Cortex of kidney (tissue), 1 donor: ENCODE results near the gene LNX1.

Source experiments
- DNase-seq: peaks from one replicate; lab custom pipeline; 2025; lab: John Stamatoyannopoulos, UW

The LNX1 gene

DNA sequence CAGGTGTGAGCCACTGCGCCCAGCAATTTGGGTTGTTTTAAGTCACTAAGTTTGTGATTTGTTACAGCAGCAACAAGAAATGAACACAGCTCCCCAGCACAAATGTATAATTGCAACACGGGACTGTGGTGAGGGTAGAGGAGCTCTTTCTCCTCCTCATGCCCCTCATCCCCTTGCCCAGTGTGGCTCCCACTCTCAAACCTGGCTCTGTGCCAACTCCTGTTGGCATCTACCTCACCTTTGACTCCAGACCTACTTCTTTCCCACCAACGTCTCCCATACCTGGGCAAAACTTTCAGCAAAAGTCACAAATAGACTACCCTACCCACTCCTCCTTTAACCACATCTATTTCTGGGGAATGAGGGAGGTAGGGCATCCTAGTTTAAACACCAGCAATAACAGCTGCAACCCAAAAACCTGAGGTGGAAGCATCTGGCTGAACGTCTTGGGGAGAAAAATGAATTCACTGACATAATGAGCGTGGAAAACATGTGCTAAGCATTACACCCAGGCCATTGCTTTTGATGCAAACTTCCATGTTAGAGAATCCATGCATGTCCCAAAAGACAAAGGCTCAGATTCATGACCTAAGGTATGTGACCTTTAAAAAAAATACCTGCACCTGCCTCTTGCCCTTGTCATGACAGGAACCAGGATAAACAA, 19.2 kb downstream of the LNX1 start:
- DNase-seq: no peak

DNA sequence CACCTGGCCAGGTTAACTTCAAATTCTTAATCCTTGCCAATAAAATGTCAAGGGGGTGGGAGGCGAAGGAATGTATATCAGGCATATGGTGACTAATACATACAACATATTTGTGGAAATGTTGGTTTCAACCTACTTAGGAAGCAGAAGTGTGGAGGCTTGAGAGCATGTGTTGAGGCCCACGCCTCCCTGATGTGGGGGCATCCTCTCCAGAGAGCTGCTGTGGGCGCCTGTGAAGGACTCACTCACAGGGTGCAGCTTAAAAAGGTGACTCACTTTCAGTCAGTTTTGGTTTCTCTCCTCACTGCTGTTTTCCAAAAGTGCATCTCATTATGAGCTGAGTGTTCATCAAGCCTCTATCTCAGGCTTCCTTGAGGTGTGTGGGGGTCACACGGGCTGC, 27.5 kb downstream of the LNX1 start:
- no peak for DNase-seq

DNA sequence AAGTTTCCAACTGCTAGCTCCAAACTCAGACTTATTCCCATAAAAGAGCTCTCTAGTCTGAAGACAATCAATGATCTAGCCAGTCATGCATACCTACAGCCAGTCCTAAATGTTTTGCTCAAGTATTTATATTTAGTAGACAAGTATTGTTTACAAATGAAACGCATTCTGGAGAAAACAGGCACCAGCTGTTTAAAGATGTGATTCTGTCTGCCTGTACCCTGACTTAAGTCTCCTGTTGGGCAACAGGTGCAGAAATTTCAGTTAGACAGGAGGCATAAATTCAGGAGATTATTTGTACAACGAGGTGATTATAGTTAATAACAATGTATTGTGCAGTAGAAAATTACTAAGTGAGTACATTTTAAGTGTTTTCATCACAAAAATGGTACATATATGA, 28.9 kb downstream of the LNX1 start:
- no peak for DNase-seq

DNA sequence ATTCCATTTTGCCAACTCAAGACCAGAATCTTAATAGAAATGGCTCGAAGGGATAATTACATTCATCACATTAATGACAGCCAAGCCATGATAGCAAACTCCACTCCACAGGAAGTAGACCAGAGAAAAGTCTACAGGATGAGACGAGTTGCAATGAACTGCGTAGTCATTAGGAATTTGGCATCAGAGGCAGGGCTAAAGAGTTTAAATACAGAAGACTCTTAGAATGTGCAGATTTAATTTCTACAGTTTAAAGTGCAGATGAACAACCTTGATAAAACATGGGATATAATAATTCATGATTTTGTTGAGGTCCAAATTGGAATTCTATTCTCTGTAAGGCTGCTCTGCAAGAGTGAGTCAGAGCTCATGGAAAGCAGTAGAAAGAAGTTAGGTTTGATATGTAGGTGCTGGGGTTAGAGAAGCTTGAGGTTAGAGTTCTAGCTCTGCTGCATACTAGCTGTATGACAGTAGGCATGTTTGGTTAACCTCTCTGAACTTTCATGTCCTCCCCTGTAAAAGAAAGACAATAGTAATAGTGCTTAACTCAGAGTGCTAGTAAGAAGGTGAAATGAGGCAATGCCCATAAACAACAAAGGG, 32.2 kb downstream of the LNX1 start:
- no peak for DNase-seq

DNA sequence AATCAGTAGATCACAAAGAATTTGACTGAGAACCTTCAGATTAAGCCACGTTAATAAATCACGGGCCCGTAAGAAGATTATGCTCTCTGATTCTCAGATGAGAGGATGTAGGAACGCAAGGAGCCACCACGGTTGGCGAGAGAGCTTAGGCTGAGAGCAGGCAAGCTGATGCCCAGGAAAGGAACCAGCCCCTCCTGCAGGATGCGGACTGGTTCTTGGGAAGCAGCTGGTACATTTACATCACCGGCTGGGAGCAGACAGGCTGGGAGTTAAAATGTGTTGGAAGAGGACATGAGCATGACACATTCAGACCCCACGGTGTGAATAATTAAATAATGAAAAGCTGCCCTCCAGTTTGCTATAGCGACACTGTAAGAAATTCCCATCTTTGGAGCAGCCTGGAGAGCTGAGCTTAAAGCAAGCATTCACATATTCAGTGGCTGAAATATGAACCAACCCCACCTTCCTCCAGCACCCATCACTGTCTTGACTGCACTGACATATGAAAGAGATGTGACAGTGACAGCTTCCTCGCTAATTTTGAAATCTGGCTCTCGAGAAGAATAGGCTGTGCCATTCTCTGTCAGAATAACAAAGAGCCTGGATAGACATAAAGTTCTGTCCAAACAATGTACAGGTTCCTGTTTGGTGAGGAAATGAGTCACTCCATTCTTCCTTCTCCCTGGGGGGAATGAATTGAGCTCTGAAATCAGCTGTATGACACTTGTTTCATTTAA, 33.1 kb downstream of the LNX1 start:
- no peak for DNase-seq

DNA sequence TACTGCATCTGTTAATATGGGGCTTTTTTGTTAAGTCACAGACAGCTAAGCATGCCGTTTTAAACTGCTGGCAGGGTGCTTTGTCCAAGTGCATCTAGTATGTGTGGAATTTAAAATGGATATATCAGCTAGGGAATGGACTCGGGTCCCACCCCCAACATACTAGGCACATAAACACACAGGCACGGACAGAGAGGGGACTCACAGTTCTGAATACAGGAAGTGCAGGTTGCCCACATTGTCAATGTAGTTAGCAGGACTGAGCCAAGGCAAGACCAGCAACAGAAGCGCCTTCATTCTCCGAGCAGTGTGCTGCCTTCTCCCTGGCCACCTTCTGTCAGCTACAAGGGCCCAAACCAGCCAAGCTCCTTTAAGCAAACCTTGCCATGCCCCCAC, 33.6 kb downstream of the LNX1 start:
- no peak for DNase-seq

DNA sequence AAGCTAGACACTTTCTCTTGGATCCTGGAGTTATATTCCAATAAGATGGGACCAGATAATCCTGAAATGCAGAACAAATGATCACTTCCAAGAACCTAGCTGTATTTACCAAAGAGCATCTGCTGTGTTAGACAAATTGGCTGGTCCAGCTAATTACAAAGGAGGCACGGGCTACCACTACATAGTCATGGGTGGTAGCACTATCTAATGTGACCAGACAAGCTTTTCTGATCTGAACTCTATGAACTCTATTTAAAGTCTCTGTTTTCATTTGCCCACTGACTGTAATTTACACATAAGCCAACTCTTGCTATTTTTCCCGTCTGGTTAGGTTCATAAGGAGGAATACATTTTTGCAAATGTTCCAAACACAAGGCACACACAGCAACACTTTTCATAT, 34.6 kb downstream of the LNX1 start:
- DNase-seq: no peak

DNA sequence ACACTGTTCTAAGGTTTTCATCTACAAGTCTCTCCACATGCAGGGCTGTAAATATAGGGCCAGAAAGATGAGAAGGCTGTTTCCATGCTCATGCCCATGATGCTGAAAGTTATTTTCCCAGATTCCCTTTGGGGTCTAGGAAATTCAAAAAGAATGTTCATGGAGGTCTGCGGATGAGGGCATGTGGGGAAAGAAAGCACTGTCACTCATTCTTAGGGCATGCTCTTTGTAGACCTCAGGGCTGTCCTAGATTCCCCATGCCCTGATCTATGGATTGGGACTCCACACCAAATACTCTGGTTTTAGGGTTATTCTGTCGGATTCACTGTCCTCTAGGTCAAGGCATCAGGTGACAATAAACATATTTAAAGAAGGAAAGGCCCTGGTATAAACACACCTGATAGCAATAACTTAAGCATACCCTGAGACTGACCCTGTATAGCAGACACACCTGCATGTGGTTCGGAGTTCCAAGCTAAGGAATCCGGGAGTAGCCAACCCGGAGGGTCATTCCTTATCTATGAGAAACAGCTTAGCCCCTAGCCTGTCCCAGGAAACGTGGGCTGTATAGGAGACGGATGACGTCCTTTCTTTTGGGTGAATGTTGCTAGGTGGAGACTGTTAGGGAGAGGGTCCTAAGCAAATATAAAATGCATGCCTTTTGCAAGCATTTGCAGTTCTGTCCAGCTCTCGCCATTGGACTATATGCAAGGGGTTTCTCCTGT, 37.6 kb downstream of the LNX1 start:
- no peak for DNase-seq

DNA sequence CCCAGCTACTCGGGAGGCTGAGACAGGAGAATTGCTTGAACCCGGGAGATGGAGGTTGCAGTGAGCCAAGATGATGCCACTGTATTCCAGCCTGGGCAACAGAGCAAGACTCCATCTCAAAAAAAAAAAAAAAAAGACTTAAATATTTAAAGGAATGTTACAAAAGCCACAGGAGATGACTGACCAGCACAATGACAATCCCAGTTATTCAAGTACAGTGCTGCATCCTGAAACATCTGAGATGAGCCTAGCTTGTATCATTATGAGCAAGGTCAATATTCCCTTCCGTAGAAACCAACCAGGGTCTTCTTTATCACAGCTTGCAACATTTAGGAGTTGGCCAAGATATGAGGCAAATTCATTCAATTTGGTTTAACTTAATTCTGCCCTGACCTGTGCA, 38.6 kb downstream of the LNX1 start:
- DNase-seq: no peak

DNA sequence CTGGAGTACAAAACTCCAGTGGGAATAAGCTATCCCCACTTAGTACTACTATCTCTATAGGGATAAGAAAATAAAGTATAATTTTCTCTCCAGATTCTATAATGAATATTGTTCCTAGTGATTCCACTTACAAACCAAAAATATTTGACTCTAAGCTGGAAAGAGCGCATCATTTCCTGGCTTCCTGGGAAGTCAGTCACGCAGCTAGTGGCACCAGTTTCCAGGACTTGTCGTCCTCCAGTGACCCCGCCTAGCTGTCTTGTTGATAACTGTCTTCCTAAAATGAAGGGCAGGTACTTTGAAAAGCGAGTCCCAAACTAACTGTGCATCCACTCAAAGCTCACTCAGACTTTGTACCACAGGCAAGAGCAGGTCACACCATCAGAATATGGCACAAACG, 39.3 kb downstream of the LNX1 start:
- no peak for DNase-seq

DNA sequence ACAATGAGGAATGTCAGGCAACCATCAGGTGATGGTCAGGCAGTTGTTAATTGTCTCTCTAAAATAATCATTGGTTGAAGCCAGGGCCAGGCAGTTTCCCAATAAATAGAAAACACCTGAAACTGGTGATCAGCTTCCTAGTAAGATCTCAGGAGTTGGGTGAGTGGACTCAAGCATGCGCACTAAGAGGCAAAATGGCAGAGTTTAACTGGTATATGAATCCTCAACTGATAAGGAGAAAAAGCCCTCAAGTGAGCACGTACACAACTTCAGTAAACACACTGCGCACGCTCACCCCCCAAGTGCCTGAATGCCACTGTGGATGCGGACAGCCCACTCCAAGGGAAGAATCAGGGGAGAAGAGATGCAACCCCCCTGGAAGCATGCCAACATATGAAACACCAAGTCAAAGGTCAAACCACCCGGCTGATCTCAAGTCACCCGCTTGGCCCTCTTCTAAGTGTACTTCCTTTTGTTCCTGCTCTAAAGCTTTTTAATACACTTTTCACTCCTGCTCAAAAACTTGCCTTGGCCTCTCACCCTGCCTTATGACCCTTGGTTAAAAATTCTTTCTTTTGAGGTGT, 39.9 kb downstream of the LNX1 start:
- no peak for DNase-seq

DNA sequence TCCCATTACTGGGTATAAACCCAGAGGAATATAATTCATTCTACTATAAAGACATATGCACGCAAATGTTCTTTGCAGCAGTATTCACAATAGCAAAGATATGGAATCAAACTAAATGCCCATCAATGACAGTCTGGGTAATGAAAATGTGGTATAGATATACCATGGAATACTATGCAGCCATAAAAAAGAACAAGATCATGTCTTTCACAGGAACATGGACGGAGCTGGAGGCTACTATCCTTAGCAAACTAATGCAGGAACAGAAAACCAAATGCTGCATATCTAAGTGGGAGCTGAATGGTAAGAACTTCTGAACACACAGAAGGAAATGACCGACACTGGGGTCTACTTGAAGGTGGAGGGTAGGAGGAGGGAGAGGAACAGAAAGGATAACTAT, 42.6 kb downstream of the LNX1 start:
- DNase-seq: no peak

DNA sequence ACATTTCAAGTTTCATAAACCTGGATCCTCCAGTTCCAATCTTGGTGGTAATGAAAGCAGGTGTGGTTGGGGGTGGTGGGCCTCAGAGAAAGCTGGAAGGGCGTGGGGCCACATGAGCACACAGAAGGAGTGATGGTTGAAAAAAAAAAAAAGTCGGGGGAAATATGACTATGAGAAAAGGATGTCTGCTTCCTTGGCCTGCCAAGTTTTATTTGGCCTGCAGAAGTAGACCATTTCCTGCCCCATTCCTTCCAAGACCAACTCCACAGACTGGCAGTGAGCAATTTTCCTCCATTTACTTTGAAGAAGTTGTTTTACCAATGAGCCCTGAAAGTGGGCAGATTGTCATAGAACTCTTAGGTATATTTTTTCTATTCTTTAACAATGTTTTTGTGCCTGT, 43.3 kb downstream of the LNX1 start:
- no peak for DNase-seq

DNA sequence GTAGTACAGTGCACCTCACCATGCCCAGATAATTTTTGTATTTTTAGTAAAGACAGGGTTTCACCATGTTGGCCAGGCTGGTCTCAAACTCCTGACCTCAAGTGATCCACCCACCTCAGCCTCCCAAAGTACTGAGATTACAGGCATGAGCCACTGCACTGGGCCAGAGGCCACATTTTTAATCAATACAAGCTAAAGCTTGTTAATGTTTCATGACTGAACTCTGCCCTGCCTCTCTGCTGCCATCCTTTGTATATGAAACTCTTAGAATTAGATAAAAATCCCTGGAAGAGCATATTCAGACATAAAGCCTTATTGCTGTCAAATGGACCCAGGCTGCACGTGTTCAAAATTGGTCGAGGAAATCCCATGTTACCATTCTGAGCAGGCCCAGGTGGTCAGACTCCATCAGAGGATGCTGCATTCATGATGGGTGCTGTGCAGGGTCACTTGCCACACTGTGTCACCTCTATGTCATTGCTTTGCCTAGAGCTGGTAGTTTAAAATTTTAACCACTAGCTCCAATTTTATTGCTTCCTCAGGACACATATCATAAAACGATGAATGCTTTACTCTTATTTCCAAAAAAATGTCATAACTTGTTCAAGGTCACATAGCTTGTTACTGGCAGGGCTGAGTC, 45.2 kb downstream of the LNX1 start:
- no peak for DNase-seq

DNA sequence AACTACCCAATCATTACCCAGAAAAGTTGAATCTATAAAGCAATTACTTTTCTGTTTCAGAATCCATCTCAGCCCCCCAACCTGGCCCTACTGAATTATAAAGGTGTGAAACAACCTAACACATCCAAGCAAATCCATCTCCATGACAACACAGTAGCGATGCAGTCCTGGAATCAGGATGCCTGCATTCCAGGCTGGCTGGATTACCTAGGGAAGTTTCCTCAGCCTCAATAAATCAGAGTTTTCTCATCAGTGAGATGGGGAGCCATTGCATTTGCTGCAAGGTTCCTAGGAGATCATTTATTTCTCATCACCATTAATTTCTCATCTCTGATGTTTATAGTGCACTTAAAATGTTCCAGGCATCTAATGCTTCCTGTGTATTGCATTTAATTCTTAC, 46.0 kb downstream of the LNX1 start:
- no peak for DNase-seq

DNA sequence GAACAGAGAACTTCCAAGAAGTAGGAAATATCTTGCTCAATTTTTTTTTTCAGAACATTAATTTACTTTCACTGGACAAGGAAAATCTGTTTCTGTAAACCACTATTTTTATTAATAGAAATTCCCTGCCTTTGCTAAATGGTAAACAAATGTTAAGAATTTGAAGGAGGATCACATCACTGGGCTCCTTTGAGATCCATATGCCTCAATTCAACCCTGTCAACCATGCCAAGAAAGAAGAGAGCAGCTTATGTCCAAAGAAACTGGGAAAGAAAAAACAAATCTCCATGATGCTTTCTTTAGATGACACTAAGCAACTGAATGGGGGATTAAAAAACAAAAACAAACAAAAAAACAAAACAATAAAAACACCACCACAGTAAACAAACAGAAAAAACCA, 47.7 kb downstream of the LNX1 start:
- no peak for DNase-seq

DNA sequence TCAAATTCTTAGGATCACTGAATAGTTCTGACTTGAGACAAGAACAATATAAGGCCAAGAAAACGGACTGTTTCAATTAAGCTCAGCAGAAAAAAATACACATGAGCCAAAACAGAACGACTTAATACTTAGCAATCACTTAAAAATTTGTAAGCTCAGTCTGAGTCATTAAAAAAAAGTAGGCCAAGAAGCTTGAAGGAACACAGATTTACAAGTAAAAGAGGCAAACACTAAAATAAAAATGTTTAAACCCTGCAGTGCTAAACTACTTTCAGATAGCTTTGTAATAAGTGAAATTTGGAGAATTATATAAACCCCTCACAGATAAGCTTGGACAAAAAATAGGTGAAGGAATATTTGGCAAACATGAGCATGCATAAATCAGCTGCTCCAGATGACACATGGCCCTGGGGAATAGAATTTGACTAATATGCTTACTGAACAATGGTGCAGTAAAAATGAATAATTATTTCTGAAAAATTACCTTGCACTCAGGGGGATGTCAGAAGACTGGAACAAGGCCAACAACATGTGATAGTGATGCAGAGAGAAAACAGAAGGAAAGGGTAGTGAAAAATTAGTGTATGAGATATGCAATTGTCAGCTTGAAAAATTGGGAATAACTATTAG, 49.6 kb downstream of the LNX1 start:
- DNase-seq: no peak

DNA sequence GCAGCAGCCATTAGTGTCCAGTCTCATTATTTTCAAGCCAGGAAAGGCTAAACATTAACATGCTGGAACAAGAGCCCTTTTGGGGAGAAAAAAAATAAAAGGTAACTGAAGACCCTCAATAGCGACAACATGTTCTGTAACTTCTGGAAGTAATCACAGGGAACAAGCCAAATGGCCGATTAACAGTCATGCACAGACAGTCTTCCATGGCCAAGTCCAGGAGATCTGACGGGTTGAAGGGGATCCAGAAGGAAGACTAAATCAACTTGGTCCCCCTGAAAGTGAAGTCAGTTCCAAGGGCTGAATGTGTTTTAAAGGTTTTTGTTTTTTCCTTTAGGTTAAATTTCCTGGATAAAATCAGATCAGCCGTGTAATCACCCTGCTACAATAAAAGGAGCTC, 52.5 kb downstream of the LNX1 start:
- no peak for DNase-seq

DNA sequence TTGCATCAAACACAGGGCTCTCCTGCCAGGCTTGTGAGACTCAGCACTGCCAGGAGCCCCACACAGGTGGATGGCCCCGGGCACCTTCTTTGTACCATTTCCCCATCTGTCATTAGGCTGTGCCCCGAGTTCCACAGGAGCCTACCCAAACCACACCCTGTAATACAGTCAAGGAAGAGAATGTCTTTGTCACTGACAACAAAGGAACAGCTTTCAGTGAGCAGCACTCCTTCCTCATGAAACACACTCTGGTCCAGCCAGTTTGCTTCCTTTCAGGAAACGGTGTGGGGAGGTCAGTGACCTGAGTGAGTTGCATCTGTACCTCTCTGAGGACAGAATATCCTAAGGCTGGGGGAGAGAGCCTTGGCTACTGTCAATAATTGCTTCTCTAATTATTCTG, 53.7 kb downstream of the LNX1 start:
- DNase-seq: no peak

DNA sequence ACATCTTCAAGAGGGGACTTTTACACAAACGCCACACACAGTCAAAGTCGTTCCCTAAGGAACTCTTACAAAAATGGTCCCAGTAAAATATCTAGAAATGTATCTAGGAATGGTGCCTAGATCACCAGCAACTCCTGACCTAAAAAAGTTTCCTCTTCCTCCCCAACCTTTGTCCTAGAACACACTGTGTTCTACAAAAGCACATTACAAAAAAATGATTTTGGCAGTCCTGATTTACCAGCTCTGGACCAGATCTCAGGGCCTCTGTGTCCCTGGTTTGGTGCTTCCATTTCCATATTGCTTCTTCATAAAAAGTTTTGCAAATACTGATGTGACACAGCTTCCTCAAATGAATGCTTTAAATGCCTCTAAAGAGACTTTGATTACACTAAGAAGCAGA, 55.0 kb downstream of the LNX1 start:
- no peak for DNase-seq

DNA sequence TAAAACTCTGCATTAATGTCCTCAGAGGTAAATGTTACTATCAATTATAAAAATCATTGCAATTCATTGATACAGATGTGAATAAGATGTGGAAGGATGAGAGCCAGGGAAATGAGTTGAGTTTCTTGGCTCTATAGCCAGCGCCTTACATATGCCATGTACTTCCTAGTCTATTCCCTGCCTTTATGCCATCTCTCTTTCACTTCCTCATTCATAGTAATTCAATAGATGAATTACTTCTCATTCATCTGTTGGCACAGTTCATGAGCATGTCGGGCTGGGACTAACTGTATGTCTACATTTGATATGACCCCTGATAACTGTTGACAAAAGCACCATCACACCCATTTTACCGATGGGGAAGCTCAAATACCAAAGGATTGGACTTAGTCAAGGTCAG, 55.7 kb downstream of the LNX1 start:
- DNase-seq: no peak

DNA sequence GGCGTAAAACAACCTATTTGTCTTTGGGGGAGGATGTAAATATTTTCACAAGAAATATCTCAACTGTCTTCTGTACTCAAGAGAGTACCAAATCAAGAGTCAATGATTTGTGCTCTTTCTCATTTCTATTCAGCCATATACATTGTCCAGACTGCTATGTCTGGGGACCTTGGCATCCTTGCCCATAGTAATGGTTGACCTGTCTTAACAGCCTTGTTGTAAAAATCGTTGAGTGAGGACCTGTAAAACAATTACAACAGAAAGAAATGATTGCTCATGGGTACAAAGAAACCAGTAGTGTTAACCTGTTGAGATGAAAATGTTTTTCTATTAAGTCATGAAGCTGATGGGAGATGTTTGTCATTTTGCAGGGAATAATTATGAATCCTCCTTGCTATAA, 56.6 kb downstream of the LNX1 start:
- no peak for DNase-seq
